Fibroblast of skin of scalp (primary cell): ENCODE measurements around the gene CYP2C19.
"Not testable (repeated sequence)": the region's sequence is repeated elsewhere in the genome, so short reads cannot be mapped to it uniquely, and the experiment has no call there.

Experiments used
- DNase-seq: peaks from one replicate; pipeline ENCODE4 v3.0.0-alpha.2; 2013

Gene CYP2C19

DNA sequence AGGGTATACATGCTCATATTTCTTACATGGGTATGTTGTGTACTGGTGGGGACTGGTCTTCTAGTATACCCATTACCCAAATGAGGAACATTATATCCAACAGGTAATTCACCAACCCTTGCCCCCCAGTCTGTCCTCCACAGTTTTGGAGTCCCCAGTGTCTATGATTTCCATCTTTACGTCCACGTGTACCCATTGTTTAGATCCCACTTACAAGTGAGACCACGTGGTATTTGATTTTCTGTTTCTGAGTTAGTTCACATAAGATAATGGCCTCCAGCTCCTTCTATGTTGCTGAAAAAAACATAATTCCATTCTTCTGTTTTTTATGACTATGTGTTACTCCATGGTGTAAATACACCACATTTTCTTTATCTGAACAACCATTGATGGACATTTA is 126.6 kb downstream of the CYP2C19 start:
- DNase-seq: no peak

- DNase-seq: no peak
Observed at GRCh38 chr10:94890264-94891022, 128.0 kb downstream of the CYP2C19 start.

- DNase-seq: not testable (repeated sequence)
Observed at GRCh38 chr10:94898414-94898813, 135.9 kb downstream of the CYP2C19 start.

DNA sequence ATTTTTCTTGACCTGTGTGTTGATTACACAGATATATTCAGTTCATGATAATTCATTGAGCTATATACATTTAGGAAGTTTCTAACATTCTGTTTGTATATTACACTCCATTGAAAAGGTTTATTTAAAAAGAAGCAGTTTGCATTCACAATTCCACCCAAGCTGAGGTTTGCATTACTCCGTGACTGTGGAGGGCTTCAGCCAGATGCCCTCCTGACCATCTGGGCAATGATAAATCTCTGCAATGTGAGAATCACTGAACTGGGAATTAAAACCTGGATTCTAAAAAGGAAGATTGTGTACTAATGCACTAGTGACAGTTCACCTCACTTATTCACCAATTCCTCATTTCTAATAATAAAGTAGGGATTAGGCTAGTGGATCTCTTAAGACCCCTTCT is 139.6 kb downstream of the CYP2C19 start:
- no peak for DNase-seq

DNA sequence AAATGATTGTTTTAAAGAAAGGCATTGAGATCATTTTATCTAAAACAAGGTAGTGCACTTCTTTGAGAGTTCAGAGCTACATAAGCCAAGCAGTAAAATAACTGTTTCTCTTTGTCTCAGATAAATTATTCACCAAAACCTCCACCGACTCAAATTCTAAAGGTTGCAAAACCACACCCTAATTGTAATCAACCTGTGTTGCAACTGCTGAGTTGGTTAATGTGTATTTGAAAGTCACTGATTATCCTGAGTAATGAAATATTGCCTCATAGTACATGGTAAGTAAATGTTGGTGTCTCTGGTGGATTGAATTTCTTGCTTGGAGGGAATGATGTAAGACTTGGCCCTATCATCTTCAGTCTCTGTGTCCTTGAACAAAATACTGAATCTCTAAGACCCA is 140.1 kb downstream of the CYP2C19 start:
- DNase-seq: no peak
